ENCODE measurements around the gene MAFF. TPM values are rescaled to one million over a fixed set of nuclear protein-coding genes. Genes with fewer than 3 reads are reported as not detected.

Gene MAFF
- total and polyA plus RNA-seq, 7 experiments from 2014 or later: 1.6 to 72.6 (median 5.1) TPM

DNA sequence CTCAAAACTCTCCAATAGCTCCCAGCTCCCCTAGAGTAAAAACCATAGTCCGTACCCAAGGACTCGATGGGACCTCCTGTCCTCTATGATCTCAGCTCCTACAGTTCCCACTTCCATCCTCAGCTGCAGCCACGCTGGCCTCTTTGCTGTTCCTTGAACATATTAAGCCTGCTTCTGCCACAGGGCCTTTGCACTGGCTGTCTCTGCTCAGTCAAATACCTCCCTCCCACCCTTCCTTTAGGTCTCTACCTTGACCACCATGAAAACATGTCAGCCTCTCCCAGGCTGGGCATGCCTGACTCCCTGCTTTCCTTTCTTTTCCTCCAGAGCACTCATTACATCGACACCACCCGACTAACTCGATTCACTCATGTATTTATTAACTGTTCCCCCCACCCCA is 46.5 kb downstream of the MAFF start:
- DNase-seq (no peak), ATAC-seq (no peak)
- H3K4me1 ChIP-seq (ENCODE audit: control insufficient read depth in 2 of 2, insufficient read depth in 2 of 2, low read length in 2 of 2): no peaks in the 10 kb centered on the region
- no peak overlapping the region for H3K27ac Mint-ChIP-seq
- peaks cover 0 to 4% (median 0%) of the 10 kb centered on the region in 11 donors for H3K9me3 Mint-ChIP-seq
- peaks cover 0 to 15% (median 7%) of the 10 kb centered on the region in 7 donors for H3K4me1 Mint-ChIP-seq
- no peak overlapping the region for H3K27ac ChIP-seq (ENCODE audit: low read depth, low read length)
- no peaks in the 10 kb centered on the region for H3K27me3 Mint-ChIP-seq
- H3K27me3 ChIP-seq (ENCODE audit: control insufficient read depth in 2 of 2, insufficient read depth in 2 of 2, low read length in 2 of 2): no peaks in the 10 kb centered on the region
- peaks cover 0 to 49% (median 5%) of the 10 kb centered on the region in 3 experiments for H3K36me3 ChIP-seq (ENCODE audit: control insufficient read depth in 2 of 3, insufficient read depth in 3 of 3, low read length in 3 of 3)
- intact Hi-C loops (cut with micrococcal nuclease): no loop called here
- peaks cover 7 to 44% (median 12%) of the 10 kb centered on the region in 5 donors for H3K36me3 Mint-ChIP-seq
- H3K9me3 ChIP-seq (ENCODE audit: control insufficient read depth in 2 of 3, low read length in 3 of 3): no peaks in the 10 kb centered on the region
- ChIA-PET CTCF (interaction anchor here (0.5 kb wide), 1 partner anchor 64 kb away, joined by 3 read pairs; no protein-coding TSS in a partner anchor), POLR2A (no interaction called here)
- H3K4me3 ChIP-seq (ENCODE audit: low read length): no peak overlapping the region
- H3K4me3 Mint-ChIP-seq: no peak overlapping the region

GRCh38 chr22:38249301-38249700 is 47.5 kb downstream of the MAFF start:
- ChIA-PET POLR2A (interaction anchor here (0.6 kb wide), 1 partner anchor 683 kb away, joined by 3 read pairs; no protein-coding TSS in a partner anchor), CTCF (no interaction called here)
- H3K27ac Mint-ChIP-seq: no peak overlapping the region
- intact Hi-C loops (cut with micrococcal nuclease): no loop called here
- no peak for DNase-seq
- peaks cover 0 to 15% (median 10%) of the 10 kb centered on the region in 7 donors for H3K4me1 Mint-ChIP-seq
- no peak overlapping the region for H3K4me3 Mint-ChIP-seq
- Histone ChIP-seq H3K27me3 (ENCODE audit: control insufficient read depth in 2 of 2, insufficient read depth in 2 of 2, low read length in 2 of 2) (no peaks in the 10 kb centered on the region), H3K9me3 (ENCODE audit: control insufficient read depth in 2 of 3, low read length in 3 of 3) (no peaks in the 10 kb centered on the region), H3K4me1 (ENCODE audit: control insufficient read depth in 2 of 2, insufficient read depth in 2 of 2, low read length in 2 of 2) (no peaks in the 10 kb centered on the region), H3K4me3 (ENCODE audit: low read length) (no peak overlapping the region), H3K36me3 (ENCODE audit: control insufficient read depth in 2 of 3, insufficient read depth in 3 of 3, low read length in 3 of 3) (peaks cover 0 to 39% (median 2%) of the 10 kb centered on the region in 3 experiments), H3K27ac (ENCODE audit: low read depth, low read length) (no peak overlapping the region)
- no peak for ATAC-seq
- H3K27me3 Mint-ChIP-seq: no peaks in the 10 kb centered on the region
- H3K36me3 Mint-ChIP-seq: peaks cover 4 to 36% (median 12%) of the 10 kb centered on the region in 5 donors
- peaks cover 0 to 4% (median 0%) of the 10 kb centered on the region in 11 donors for H3K9me3 Mint-ChIP-seq

DNA sequence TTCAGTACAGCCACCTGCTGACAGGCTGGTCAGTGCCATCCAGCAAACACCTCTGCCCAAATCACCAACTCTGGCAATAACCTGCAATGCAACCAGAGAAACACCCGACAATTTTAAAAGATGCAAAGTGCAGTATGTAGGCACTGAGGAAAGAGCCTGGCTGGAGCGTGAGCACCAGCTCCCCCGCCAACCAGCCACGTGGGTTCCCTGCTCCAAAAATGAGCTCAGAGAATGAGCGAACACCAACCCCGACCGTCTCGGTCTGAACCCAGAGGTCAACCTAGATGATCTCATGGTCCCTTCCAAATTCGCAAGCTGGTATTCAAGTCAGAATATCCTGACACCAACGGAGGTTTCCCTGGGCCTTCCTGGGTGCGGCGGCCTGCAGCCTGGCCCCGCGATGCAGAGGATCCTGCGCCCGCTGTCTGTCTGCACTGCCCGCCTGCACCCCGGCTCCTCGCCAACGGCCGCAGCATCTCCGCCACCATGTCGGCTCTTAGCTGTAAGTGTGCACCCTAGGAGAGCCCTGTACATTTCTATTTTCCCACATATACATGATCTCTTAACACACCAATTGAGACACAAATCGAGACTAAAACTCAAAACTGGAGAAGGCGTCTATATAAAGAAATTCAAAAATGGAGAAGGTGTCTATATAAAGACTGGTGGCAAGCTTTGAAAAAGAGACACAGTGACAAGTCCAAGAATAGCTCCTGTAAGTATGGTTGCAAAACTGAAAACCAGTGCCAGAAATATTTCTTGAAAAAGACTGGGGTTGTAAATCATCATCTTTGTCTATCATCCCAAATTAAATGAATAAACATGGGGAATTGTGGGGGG is 48.2 kb downstream of the MAFF start:
- Histone ChIP-seq H3K27ac (ENCODE audit: low read depth, low read length) (no peak overlapping the region), H3K9me3 (ENCODE audit: control insufficient read depth in 2 of 3, low read length in 3 of 3) (no peaks in the 10 kb centered on the region), H3K36me3 (ENCODE audit: control insufficient read depth in 2 of 3, insufficient read depth in 3 of 3, low read length in 3 of 3) (peaks cover 0 to 34% (median 2%) of the 10 kb centered on the region in 3 experiments), H3K4me3 (ENCODE audit: low read length) (no peak overlapping the region), H3K4me1 (ENCODE audit: control insufficient read depth in 2 of 2, insufficient read depth in 2 of 2, low read length in 2 of 2) (no peaks in the 10 kb centered on the region), H3K27me3 (ENCODE audit: control insufficient read depth in 2 of 2, insufficient read depth in 2 of 2, low read length in 2 of 2) (no peaks in the 10 kb centered on the region)
- Mint-ChIP-seq H3K4me1 (peaks cover 0 to 15% (median 10%) of the 10 kb centered on the region in 7 donors), H3K27ac (peak overlapping the region in 1 of 9 donors; percentile 39), H3K9me3 (peaks cover 0 to 4% (median 0%) of the 10 kb centered on the region in 11 donors), H3K27me3 (no peaks in the 10 kb centered on the region), H3K4me3 (no peak overlapping the region), H3K36me3 (peaks cover 4 to 36% (median 12%) of the 10 kb centered on the region in 5 donors)
- DNase-seq: no peak
- ChIA-PET CTCF (no interaction called here), POLR2A (interaction anchor here (0.6 kb wide), 1 partner anchor 683 kb away, joined by 3 read pairs; no protein-coding TSS in a partner anchor)
- no peak for ATAC-seq
- intact Hi-C loops (cut with micrococcal nuclease): no loop called here

DNA sequence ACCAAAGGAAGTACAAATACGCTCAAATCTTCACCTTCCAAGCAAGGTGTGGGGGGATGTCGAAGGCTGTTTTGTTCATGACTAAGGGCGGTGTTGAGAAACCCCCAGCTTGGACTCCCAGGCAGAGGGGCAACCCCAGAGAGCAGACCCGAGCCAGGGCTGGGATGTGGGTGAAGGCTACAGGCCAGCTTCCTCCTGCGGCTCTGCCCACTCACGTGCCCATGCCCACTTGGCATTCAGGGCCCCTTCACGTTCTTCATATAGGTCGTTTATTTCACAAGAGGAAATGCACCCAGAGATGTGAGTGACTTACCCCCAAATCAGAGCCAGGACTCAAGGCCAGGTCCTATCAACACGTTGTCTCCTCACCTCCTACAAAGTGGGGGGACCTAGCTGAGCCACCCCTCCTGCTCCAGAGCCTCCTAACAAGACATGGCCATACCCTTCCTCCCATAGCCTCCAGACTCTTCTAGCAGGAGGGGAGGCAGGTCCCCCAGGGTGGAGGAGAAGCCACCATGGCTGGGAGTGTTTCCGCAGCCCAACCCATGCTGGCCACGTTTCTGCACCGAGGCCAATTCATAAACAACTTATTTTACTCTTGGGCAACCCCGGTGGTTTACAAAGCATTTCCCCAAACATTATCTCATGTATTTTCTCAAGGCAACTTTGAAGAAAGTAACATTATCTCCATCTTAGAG is 49.0 kb downstream of the MAFF start:
- no peaks in the 10 kb centered on the region for H3K9me3 ChIP-seq (ENCODE audit: control insufficient read depth in 2 of 3, low read length in 3 of 3)
- Mint-ChIP-seq H3K9me3 (peaks cover 0 to 4% (median 0%) of the 10 kb centered on the region in 11 donors), H3K4me3 (no peak overlapping the region), H3K27me3 (no peaks in the 10 kb centered on the region), H3K4me1 (peaks cover 0 to 15% (median 14%) of the 10 kb centered on the region in 7 donors), H3K27ac (peak overlapping the region in 1 of 9 donors; percentile 47), H3K36me3 (peaks cover 4 to 36% (median 12%) of the 10 kb centered on the region in 5 donors)
- H3K27ac ChIP-seq (ENCODE audit: low read depth, low read length): no peak overlapping the region
- ChIA-PET CTCF (no interaction called here), POLR2A (no interaction called here)
- ATAC-seq (peak; percentile 26), DNase-seq (no peak)
- peaks cover 0 to 28% (median 2%) of the 10 kb centered on the region in 3 experiments for H3K36me3 ChIP-seq (ENCODE audit: control insufficient read depth in 2 of 3, insufficient read depth in 3 of 3, low read length in 3 of 3)
- no peak overlapping the region for H3K4me3 ChIP-seq (ENCODE audit: low read length)
- no peaks in the 10 kb centered on the region for H3K4me1 ChIP-seq (ENCODE audit: control insufficient read depth in 2 of 2, insufficient read depth in 2 of 2, low read length in 2 of 2)
- H3K27me3 ChIP-seq (ENCODE audit: control insufficient read depth in 2 of 2, insufficient read depth in 2 of 2, low read length in 2 of 2): no peaks in the 10 kb centered on the region
- intact Hi-C loops (cut with micrococcal nuclease): no loop called here

- Mint-ChIP-seq H3K27ac (no peak overlapping the region), H3K4me3 (no peak overlapping the region), H3K9me3 (peaks cover 0 to 4% (median 0%) of the 10 kb centered on the region in 11 donors), H3K36me3 (peaks cover 4 to 36% (median 12%) of the 10 kb centered on the region in 5 donors), H3K27me3 (no peaks in the 10 kb centered on the region), H3K4me1 (peaks cover 0 to 16% (median 14%) of the 10 kb centered on the region in 7 donors)
- CTCF ChIA-PET: no interaction called here
- DNase-seq: no peak
- no peak for ATAC-seq
- H3K4me1 ChIP-seq (ENCODE audit: control insufficient read depth in 2 of 2, insufficient read depth in 2 of 2, low read length in 2 of 2): no peaks in the 10 kb centered on the region
- H3K9me3 ChIP-seq (ENCODE audit: control insufficient read depth in 2 of 3, low read length in 3 of 3): no peaks in the 10 kb centered on the region
- H3K36me3 ChIP-seq (ENCODE audit: control insufficient read depth in 2 of 3, insufficient read depth in 3 of 3, low read length in 3 of 3): peaks cover 0 to 23% (median 2%) of the 10 kb centered on the region in 3 experiments
- H3K27me3 ChIP-seq (ENCODE audit: control insufficient read depth in 2 of 2, insufficient read depth in 2 of 2, low read length in 2 of 2): no peaks in the 10 kb centered on the region
- POLR2A ChIA-PET: no interaction called here
- intact Hi-C loops (cut with micrococcal nuclease): no loop called here
- no peak overlapping the region for H3K4me3 ChIP-seq (ENCODE audit: low read length)
- no peak overlapping the region for H3K27ac ChIP-seq (ENCODE audit: low read depth, low read length)
Observed at GRCh38 chr22:38251341-38251692, 49.5 kb downstream of the MAFF start.

DNA sequence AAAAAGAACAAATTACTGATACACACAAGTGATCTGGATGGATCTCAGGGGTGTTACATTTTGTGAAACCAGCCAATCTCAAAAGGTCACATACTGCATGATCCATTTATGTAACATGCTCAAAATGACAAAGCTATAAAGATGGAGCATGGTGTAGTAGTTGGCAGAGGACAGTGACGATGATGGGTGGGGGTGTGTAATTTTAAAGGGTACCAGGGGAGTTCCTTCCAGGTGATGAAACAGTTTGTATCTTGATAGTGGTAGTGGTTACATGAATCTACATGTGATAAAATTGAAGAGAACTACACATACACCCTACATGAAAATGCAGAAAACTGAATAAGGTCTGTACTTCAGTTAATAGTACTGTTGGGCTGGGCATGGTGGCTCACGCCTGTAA is 53.9 kb downstream of the MAFF start:
- ATAC-seq (peak; percentile 51), DNase-seq (no peak)
- no peaks in the 10 kb centered on the region for H3K9me3 ChIP-seq (ENCODE audit: control insufficient read depth in 2 of 3, low read length in 3 of 3)
- H3K27me3 ChIP-seq (ENCODE audit: control insufficient read depth in 2 of 2, insufficient read depth in 2 of 2, low read length in 2 of 2): no peaks in the 10 kb centered on the region
- Mint-ChIP-seq H3K27ac (peak overlapping the region in 1 of 9 donors; percentile 1), H3K4me1 (peaks cover 6 to 35% (median 21%) of the 10 kb centered on the region in 7 donors), H3K9me3 (no peaks in the 10 kb centered on the region), H3K36me3 (peaks cover 0 to 12% (median 3%) of the 10 kb centered on the region in 5 donors), H3K4me3 (no peak overlapping the region), H3K27me3 (no peaks in the 10 kb centered on the region)
- intact Hi-C loops (cut with micrococcal nuclease): no loop called here
- no peaks in the 10 kb centered on the region for H3K4me1 ChIP-seq (ENCODE audit: control insufficient read depth in 2 of 2, insufficient read depth in 2 of 2, low read length in 2 of 2)
- no peaks in the 10 kb centered on the region for H3K36me3 ChIP-seq (ENCODE audit: control insufficient read depth in 2 of 3, insufficient read depth in 3 of 3, low read length in 3 of 3)
- no peak overlapping the region for H3K27ac ChIP-seq (ENCODE audit: low read depth, low read length)
- ChIA-PET CTCF (interaction anchor here (0.7 kb wide), 1 partner anchor 43 kb away, joined by 5 read pairs; no protein-coding TSS in a partner anchor), POLR2A (interaction anchor here (1.4 kb wide), 1 partner anchor 11 kb away, joined by 3 read pairs; no protein-coding TSS in a partner anchor)
- no peak overlapping the region for H3K4me3 ChIP-seq (ENCODE audit: low read length)

Data from naive thymus-derived CD4-positive, alpha-beta T cell (primary cell).